Colonic mucosa (tissue), 4 donors: ENCODE data around the gene POMGNT2. TPM values are rescaled to one million over a fixed set of nuclear protein-coding genes. Genes with fewer than 3 reads are reported as not detected.

Experiments
- DNase-seq: peaks from one replicate; pipeline ENCODE4 v3.0.0-alpha.2; 2020
- H3K27ac ChIP-seq: fragments of 200-600 bp; one replicate; pipeline ENCODE4 v1.8.0; 2021
- H3K27me3 ChIP-seq: fragments of 200-600 bp; one replicate; pipeline ENCODE4 v1.8.0; 2021
- H3K36me3 ChIP-seq: fragments of 200-600 bp; one replicate; pipeline ENCODE4 v1.8.0; 2021
- H3K4me1 ChIP-seq: fragments of 200-600 bp; one replicate; pipeline ENCODE4 v1.8.0; 2021; ENCODE audit warnings: mild to moderate bottlenecking
- H3K4me3 ChIP-seq: fragments of 200-600 bp; one replicate; pipeline ENCODE4 v1.8.0; 2021
- H3K9ac ChIP-seq, 2 donors: one replicate each; pipeline ENCODE4 v1.7.0; 2013; ENCODE audit warnings: control low read depth in 2 of 2, low read depth in 2 of 2, low read length in 2 of 2
- H3K9me3 ChIP-seq: fragments of 200-600 bp; one replicate; pipeline ENCODE4 v1.8.0; 2021
- intact Hi-C: fragments of 100-400 bp; cut with DNase I; formaldehyde crosslinking; loops from one replicate; pipeline ENCODE4 v1.14.1; 2022
- total RNA-seq, 2 donors: library from RNA; stranded (reverse); fragmentation: NEBNext Ultra II Directional in 1 of 2; extraction: Animal tissue kit (Norgen Biotek cat#: 25700) in 1 of 2; gene quantifications; one replicate each; pipeline ENCODE4 v1.2.1, GENCODE V29; 2021
- TF ChIP-seq, protein P1 (sequence below): fragments of 200-600 bp; IDR thresholded peaks from one replicate; pipeline ENCODE4 v1.8.0; 2022; ENCODE audit warnings: antibody characterized with exemption, mild to moderate bottlenecking
- donor health status: healthy.
- donor health status: DM: no; HTN: no; CAD: no.
- donor health status: DM: no; HTN: no; CAD: no.

The POMGNT2 gene
- total RNA-seq, 2 donors from 2014 or later: 5.2 to 11.0 TPM

DNA sequence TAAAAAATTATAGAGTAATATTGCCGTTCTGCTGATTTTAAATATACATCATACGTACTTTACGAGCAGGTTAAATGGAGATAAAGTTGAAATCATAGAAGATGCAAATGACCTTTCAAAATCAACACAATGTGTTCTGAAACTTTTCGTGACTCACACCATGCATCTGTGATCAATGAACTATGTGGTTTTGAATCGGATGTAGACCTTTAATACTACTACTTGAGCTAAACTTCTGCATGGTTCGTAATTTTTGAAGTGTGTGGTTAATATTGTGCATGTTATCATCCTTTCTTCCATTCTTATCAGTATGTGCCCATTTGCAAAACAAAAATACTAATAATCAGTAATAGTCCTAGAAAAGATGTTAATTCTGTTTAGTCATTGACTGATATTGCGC is 67.9 kb downstream of the POMGNT2 start:
- H3K27ac ChIP-seq: no peak overlapping the region
- H3K27me3 ChIP-seq: no peaks in the 10 kb centered on the region
- TF ChIP-seq, protein P1, sequence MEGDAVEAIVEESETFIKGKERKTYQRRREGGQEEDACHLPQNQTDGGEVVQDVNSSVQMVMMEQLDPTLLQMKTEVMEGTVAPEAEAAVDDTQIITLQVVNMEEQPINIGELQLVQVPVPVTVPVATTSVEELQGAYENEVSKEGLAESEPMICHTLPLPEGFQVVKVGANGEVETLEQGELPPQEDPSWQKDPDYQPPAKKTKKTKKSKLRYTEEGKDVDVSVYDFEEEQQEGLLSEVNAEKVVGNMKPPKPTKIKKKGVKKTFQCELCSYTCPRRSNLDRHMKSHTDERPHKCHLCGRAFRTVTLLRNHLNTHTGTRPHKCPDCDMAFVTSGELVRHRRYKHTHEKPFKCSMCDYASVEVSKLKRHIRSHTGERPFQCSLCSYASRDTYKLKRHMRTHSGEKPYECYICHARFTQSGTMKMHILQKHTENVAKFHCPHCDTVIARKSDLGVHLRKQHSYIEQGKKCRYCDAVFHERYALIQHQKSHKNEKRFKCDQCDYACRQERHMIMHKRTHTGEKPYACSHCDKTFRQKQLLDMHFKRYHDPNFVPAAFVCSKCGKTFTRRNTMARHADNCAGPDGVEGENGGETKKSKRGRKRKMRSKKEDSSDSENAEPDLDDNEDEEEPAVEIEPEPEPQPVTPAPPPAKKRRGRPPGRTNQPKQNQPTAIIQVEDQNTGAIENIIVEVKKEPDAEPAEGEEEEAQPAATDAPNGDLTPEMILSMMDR: no peak
- no peak overlapping the region for H3K9ac ChIP-seq
- no peak overlapping the region for H3K4me3 ChIP-seq
- H3K9me3 ChIP-seq: no peaks in the 10 kb centered on the region
- intact Hi-C loops: no loop called here
- no peak for DNase-seq
- no peaks in the 10 kb centered on the region for H3K4me1 ChIP-seq
- H3K36me3 ChIP-seq: no peaks in the 10 kb centered on the region

DNA sequence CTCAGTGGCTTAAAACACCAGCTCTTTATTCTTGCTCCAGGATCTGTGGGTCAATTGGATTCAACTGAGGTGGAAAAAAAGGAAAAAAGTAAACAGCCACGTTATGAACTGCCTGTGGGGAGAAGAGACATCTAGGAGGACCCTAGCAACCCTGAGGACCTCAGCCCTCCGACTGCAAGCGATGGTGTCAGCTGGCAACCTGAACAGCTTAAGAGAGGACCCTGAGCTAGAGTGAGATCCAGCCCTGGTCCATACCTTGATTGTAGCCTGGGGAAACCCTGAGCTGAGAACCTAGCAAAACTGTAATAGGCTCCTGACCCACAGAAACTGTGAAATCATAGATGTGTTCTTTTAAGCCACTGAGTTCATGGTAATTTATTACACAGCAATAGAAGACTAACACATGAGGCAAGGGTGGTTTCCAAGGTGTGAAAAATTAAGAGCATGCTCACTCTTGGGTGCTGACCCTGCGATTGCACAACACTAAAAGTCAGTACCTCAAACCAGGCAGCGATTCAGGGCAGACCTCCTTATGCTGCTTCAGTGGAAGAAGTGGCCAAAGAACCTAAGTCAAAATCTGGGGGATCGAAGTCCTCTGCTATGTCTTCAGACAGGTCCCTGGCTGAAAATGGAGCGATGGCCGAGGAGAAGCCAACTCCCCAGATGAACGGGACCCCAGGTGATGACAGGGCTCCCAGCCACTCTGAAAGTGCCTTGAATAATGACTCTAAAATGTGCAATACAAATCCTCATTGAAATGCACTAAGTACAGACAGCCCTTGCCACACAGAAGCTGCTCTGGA is 69.1 kb downstream of the POMGNT2 start:
- Histone ChIP-seq H3K27ac (no peak overlapping the region), H3K4me1 (no peaks in the 10 kb centered on the region), H3K9ac (no peak overlapping the region), H3K36me3 (no peaks in the 10 kb centered on the region), H3K9me3 (no peaks in the 10 kb centered on the region), H3K4me3 (no peak overlapping the region), H3K27me3 (no peaks in the 10 kb centered on the region)
- intact Hi-C loops: no loop called here
- TF ChIP-seq, protein P1: no peak
- no peak for DNase-seq

DNA sequence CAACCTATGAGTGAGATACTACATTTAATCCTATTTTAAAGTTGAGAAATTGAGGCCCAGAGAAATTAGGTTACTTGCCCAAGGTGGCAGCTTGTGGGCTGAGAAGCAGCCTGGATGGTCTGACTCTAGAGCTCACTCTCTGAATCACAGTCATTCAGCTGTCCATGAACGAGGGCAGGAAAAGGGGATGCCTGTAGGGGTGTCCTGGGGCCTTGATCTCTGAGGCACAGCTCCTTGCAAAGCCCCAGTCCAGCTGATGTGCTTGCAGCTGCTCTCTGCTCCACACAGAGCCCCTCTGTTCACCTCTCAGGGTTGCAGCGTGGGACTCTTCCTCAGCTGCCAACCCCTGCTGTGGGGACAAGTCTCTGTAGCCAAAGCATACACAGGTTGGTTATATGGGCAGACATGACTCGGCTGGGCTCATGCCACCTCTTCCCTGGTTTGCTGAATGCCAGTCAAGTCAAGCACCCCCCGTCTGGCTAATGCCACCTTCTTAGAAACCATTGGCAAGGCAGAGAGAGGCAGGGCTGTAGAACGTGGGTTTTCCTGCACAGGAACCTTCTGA is 70.0 kb downstream of the POMGNT2 start:
- no peaks in the 10 kb centered on the region for H3K27me3 ChIP-seq
- H3K27ac ChIP-seq: no peak overlapping the region
- intact Hi-C loops: no loop called here
- H3K36me3 ChIP-seq: no peaks in the 10 kb centered on the region
- H3K4me3 ChIP-seq: no peak overlapping the region
- no peaks in the 10 kb centered on the region for H3K9me3 ChIP-seq
- H3K4me1 ChIP-seq: no peaks in the 10 kb centered on the region
- TF ChIP-seq, protein P1: no peak
- H3K9ac ChIP-seq: no peak overlapping the region
- no peak for DNase-seq

DNA sequence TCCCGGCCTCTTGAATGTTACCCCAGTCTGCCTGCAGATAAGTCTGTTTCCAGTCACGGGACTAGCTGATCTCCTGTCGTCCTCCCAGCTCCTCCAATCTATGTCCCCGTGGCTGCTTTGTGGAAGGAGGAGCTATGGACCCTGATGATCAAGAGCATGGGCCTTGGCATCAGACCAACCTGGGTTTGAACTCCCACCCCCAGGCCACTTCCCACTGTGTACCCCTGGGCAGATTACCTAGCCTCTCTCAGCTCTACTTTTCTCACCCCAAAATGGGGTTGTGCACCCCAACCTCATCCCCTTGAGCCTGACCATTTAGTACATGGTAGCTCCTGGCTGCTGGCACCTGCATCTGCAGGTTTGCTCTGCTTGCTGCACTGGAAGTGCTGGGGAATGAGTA is 71.0 kb downstream of the POMGNT2 start:
- intact Hi-C loops: no loop called here
- Histone ChIP-seq H3K27me3 (no peaks in the 10 kb centered on the region), H3K4me3 (no peak overlapping the region), H3K4me1 (no peaks in the 10 kb centered on the region), H3K9me3 (no peaks in the 10 kb centered on the region), H3K9ac (no peak overlapping the region), H3K27ac (no peak overlapping the region), H3K36me3 (no peaks in the 10 kb centered on the region)
- TF ChIP-seq, protein P1: no peak
- DNase-seq: no peak

DNA sequence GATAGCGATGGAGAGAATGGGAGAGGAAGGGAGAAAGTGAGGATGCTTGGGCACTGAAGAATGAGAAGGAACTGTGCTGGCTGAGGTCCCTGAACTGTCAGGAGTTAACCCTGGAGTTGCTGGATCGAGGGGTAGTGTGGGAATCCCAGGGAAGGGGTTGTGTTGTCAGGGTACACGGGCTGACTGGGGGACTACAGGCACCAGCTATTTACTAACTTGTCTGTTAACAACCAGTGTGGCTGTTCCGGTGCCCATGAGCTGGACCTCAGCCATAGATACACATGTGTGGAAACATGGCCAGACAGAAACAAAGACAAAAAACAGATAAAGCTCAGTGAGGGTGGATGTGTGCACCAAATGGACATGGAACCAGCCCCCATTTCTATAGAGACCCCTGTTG is 71.7 kb downstream of the POMGNT2 start:
- H3K27ac ChIP-seq: no peak overlapping the region
- no peaks in the 10 kb centered on the region for H3K27me3 ChIP-seq
- no peak overlapping the region for H3K9ac ChIP-seq
- H3K36me3 ChIP-seq: no peaks in the 10 kb centered on the region
- intact Hi-C loops: no loop called here
- H3K4me1 ChIP-seq: no peaks in the 10 kb centered on the region
- no peak overlapping the region for H3K4me3 ChIP-seq
- DNase-seq: no peak
- no peaks in the 10 kb centered on the region for H3K9me3 ChIP-seq
- TF ChIP-seq, protein P1: no peak
